HG02642 (cell line): Measurements from ENCODE around the gene ZIC2.

Experiments used
- ATAC-seq: cut with Tn5 transposase; IDR thresholded peaks from one replicate; pipeline ENCODE4 v1.9.1; 2021; ENCODE audit warnings: mild to moderate bottlenecking; ENCODE audit not compliant: unreplicated experiment, poor library complexity

The ZIC2 gene

GRCh38 chr13:99959127-99959539, 22.5 kb upstream of the ZIC2 start:
- ATAC-seq: no peak

GRCh38 chr13:99959540-99960230, 21.9 kb upstream of the ZIC2 start:
- no peak for ATAC-seq

GRCh38 chr13:99960663-99961311, 20.8 kb upstream of the ZIC2 start:
- no peak for ATAC-seq

GRCh38 chr13:99961636-99962035, 19.9 kb upstream of the ZIC2 start:
- no peak for ATAC-seq

- ATAC-seq: no peak
Measured at GRCh38 chr13:99962242-99962641, 19.3 kb upstream of the ZIC2 start.

- ATAC-seq: no peak
Measured at GRCh38 chr13:99963816-99964339, 17.7 kb upstream of the ZIC2 start.

- ATAC-seq: no peak
Measured at GRCh38 chr13:99965329-99966000, 16.1 kb upstream of the ZIC2 start.

GRCh38 chr13:99966064-99966805, 15.3 kb upstream of the ZIC2 start:
- ATAC-seq: no peak

GRCh38 chr13:99967498-99967868, 14.1 kb upstream of the ZIC2 start:
- no peak for ATAC-seq

- no peak for ATAC-seq
Measured at GRCh38 chr13:99967869-99968520, 13.6 kb upstream of the ZIC2 start.

GRCh38 chr13:99968521-99969452, 12.8 kb upstream of the ZIC2 start:
- ATAC-seq: no peak

GRCh38 chr13:99969453-99969918, 12.1 kb upstream of the ZIC2 start:
- no peak for ATAC-seq

GRCh38 chr13:99969919-99970650, 11.5 kb upstream of the ZIC2 start:
- ATAC-seq: no peak

GRCh38 chr13:99970651-99971575, 10.7 kb upstream of the ZIC2 start:
- ATAC-seq: no peak

GRCh38 chr13:99971576-99972189, 9.9 kb upstream of the ZIC2 start, which contains the start of gene ZIC5:
Gene ZIC5, minus strand, starts transcription at chr13:99971767. Its CDS starts 164 bp downstream, at chr13:99971603.
- ATAC-seq: no peak

GRCh38 chr13:99972190-99972731, 9.3 kb upstream of the ZIC2 start:
- no peak for ATAC-seq
